Effector memory CD4-positive, alpha-beta T cell (primary cell): Measurements from ENCODE around the gene NCAM1.
"Not testable (repeated sequence)": the region's sequence is repeated elsewhere in the genome, so short reads cannot be mapped to it uniquely, and the experiment has no call there.

Experiments
- DNase-seq, 3 donors: peaks; one replicate each; pipeline ENCODE4 v3.0.0-alpha.2; 2020
- H3K27ac ChIP-seq: 2 replicates; pipeline ENCODE4 v1.7.0; 2013; ENCODE audit warnings: mild to moderate bottlenecking, low read length, moderate library complexity; ENCODE audit not compliant: insufficient read depth, poor library complexity, severe bottlenecking
- H3K27me3 ChIP-seq: replicated peaks from 2 replicates; pipeline ENCODE4 v1.7.0; 2013; ENCODE audit warnings: mild to moderate bottlenecking, low read length; ENCODE audit not compliant: insufficient read depth, control insufficient read depth, poor library complexity, severe bottlenecking
- H3K36me3 ChIP-seq: 2 replicates; pipeline ENCODE4 v1.7.0; 2013; ENCODE audit warnings: mild to moderate bottlenecking, low read length, moderate library complexity; ENCODE audit not compliant: control insufficient read depth, insufficient read depth
- H3K4me1 ChIP-seq: 2 replicates; pipeline ENCODE4 v1.7.0; 2013; ENCODE audit warnings: low read length, mild to moderate bottlenecking; ENCODE audit not compliant: control insufficient read depth, insufficient read depth, poor library complexity, severe bottlenecking
- H3K4me3 ChIP-seq: 2 replicates; pipeline ENCODE4 v1.7.0; 2013; ENCODE audit warnings: low read length, low read depth, mild to moderate bottlenecking; ENCODE audit not compliant: insufficient read depth, poor library complexity, severe bottlenecking
- H3K9me3 ChIP-seq: 2 replicates; pipeline ENCODE4 v1.7.0; 2013; ENCODE audit warnings: mild to moderate bottlenecking, low read length, moderate library complexity; ENCODE audit not compliant: control insufficient read depth

Gene NCAM1

GRCh38 chr11:113288286-113288863 is 327.2 kb downstream of the NCAM1 start:
- H3K27ac ChIP-seq = no peak overlapping the region
- no peak overlapping the region for H3K4me3 ChIP-seq
- H3K36me3 ChIP-seq = no peaks in the 10 kb centered on the region
- DNase-seq = no peak
- H3K27me3 ChIP-seq = no peaks in the 10 kb centered on the region
- H3K4me1 ChIP-seq = no peaks in the 10 kb centered on the region
- H3K9me3 ChIP-seq = no peaks in the 10 kb centered on the region

DNA sequence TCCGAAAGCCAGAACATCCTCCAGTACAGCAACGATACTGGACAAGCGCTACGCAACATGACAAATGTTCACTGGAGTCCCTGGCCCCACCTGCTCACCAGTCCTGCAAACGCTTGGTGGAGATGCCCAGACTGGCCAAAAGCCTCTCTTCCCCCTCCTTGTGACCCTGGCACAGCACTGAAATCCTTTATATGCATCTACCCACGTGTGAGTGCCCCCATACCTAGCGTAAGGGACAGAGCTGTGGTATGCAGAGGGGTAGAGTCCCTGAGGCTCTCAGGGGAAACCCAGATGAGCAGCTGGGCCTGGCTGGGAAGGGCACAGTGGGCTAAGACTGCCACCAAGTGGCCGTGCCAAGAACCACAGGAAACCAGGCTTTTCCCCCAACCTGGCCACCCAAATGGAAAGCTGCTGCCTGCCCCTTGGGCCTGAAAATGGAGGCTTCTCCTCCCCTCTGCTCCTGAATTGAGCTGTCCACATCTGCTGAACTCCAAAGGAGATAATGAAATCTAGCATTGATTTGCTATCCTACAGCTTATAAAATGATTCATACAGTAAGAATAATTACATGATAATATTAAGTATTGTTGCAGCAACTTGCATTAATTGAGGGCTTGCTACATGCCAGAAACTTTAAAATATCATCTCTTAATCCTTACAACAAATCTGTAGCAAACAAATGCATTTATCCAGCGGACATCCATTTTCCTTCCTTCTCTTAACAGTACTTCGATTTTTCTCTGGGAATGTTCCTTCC is 328.4 kb downstream of the NCAM1 start:
- peak; percentile 21 to 42 (median 23) for DNase-seq
- no peaks in the 10 kb centered on the region for H3K4me1 ChIP-seq
- no peak overlapping the region for H3K27ac ChIP-seq
- no peaks in the 10 kb centered on the region for H3K27me3 ChIP-seq
- no peak overlapping the region for H3K4me3 ChIP-seq
- no peaks in the 10 kb centered on the region for H3K36me3 ChIP-seq
- no peaks in the 10 kb centered on the region for H3K9me3 ChIP-seq

- DNase-seq = no peak
- no peaks in the 10 kb centered on the region for H3K4me1 ChIP-seq
- H3K27ac ChIP-seq = no peak overlapping the region
- no peak overlapping the region for H3K4me3 ChIP-seq
- no peaks in the 10 kb centered on the region for H3K9me3 ChIP-seq
- no peaks in the 10 kb centered on the region for H3K27me3 ChIP-seq
- H3K36me3 ChIP-seq = no peaks in the 10 kb centered on the region
These were observed 332.7 kb downstream of the NCAM1 start for GRCh38 chr11:113293936-113294335.

GRCh38 chr11:113295993-113296392 is 334.8 kb downstream of the NCAM1 start:
- no peaks in the 10 kb centered on the region for H3K9me3 ChIP-seq
- no peak overlapping the region for H3K27ac ChIP-seq
- no peaks in the 10 kb centered on the region for H3K36me3 ChIP-seq
- H3K4me3 ChIP-seq = no peak overlapping the region
- no peaks in the 10 kb centered on the region for H3K4me1 ChIP-seq
- H3K27me3 ChIP-seq = no peaks in the 10 kb centered on the region
- DNase-seq = no peak

DNA sequence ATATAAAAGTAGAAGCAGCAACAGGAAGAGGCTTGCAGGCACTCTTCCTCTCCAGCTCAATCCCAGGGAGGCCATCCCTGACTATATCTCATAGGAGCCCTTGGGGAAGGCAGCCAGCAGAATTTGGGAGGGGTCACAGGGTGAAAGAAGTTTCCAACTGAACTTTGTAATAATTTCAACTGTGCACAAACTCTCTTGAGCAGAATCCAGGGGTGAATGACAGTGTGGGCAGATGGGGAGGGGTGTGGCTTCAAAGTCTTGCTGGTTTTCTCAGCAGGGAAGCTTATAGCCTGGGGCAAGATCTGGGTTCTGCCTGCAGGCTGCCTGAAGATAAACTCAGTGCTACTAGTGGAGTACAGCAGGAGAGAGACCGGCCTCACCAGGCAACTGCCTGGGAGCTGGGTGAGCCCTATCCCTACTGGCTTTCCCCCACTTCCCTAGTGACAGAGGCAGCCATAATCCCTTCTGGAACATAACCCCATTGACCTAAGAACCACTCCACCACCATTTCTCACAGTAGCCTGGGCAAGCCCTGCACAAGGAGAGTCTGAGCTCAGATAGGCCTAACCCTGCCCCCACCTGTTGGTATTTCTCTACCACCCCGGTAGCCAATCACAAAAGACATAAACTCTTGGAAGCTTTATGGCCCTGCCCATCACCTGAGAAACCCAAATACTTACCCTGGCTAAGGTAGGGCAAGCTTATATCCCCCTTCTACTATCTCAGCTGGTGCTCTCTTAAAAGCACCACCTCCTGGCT is 335.4 kb downstream of the NCAM1 start:
- Histone ChIP-seq H3K36me3 (no peaks in the 10 kb centered on the region), H3K27me3 (no peaks in the 10 kb centered on the region), H3K27ac (no peak overlapping the region), H3K4me1 (no peaks in the 10 kb centered on the region), H3K9me3 (no peaks in the 10 kb centered on the region), H3K4me3 (no peak overlapping the region)
- DNase-seq = no peak

GRCh38 chr11:113298496-113298895 is 337.3 kb downstream of the NCAM1 start:
- not testable (repeated sequence) for H3K27me3 ChIP-seq, H3K9me3 ChIP-seq, H3K36me3 ChIP-seq, H3K4me3 ChIP-seq, DNase-seq, H3K4me1 ChIP-seq, H3K27ac ChIP-seq

- H3K9me3 ChIP-seq = no peaks in the 10 kb centered on the region
- H3K27ac ChIP-seq = no peak overlapping the region
- H3K27me3 ChIP-seq = no peaks in the 10 kb centered on the region
- no peaks in the 10 kb centered on the region for H3K4me1 ChIP-seq
- H3K4me3 ChIP-seq = no peak overlapping the region
- DNase-seq = no peak
- no peaks in the 10 kb centered on the region for H3K36me3 ChIP-seq
These were observed 343.7 kb downstream of the NCAM1 start for GRCh38 chr11:113304916-113305315.

- Histone ChIP-seq H3K27me3 (no peaks in the 10 kb centered on the region), H3K4me1 (no peaks in the 10 kb centered on the region), H3K9me3 (no peaks in the 10 kb centered on the region), H3K4me3 (no peak overlapping the region), H3K27ac (no peak overlapping the region), H3K36me3 (no peaks in the 10 kb centered on the region)
- peak; percentile 37 to 55 (median 41) for DNase-seq
These were observed 344.5 kb downstream of the NCAM1 start for GRCh38 chr11:113305440-113306336.

- peaks cover 5% of the 10 kb centered on the region for H3K4me1 ChIP-seq
- no peaks in the 10 kb centered on the region for H3K9me3 ChIP-seq
- no peak overlapping the region for H3K4me3 ChIP-seq
- no peaks in the 10 kb centered on the region for H3K27me3 ChIP-seq
- H3K27ac ChIP-seq = no peak overlapping the region
- DNase-seq = no peak
- no peaks in the 10 kb centered on the region for H3K36me3 ChIP-seq
These were observed 347.4 kb downstream of the NCAM1 start for GRCh38 chr11:113308601-113309000.
